Measurements from ENCODE around the gene YEATS2. TPM values are rescaled to one million over a fixed set of nuclear protein-coding genes. Genes with fewer than 3 reads are reported as not detected.

YEATS2 gene
- total RNA-seq, 3 donors from 2014 or later (not counting 1 experiment from before 2014, with no cell fraction given), result 23.1 to 25.8 (median 25.2) TPM

- Histone ChIP-seq H3K9me3 (ENCODE audit: control insufficient read depth, insufficient read depth, low read length) (no peaks in the 10 kb centered on the region), H3K27ac (ENCODE audit: low read length) (peak overlapping the region; percentile 68), H3K4me3 (ENCODE audit: low read length) (peak overlapping the region; percentile 94), H3K4me1 (ENCODE audit: control insufficient read depth, insufficient read depth, low read length) (peaks cover 9% of the 10 kb centered on the region), H3K27me3 (ENCODE audit: control insufficient read depth, insufficient read depth, low read length) (no peaks in the 10 kb centered on the region), H3K36me3 (ENCODE audit: control insufficient read depth, insufficient read depth, low read length) (peaks cover 2% of the 10 kb centered on the region)
- Mint-ChIP-seq H3K9me3 (no peaks in the 10 kb centered on the region), H3K27me3 (ENCODE audit: low read depth in 2 of 2) (no peaks in the 10 kb centered on the region), H3K4me3 (peak overlapping the region; percentile 92), H3K36me3 (no peaks in the 10 kb centered on the region), H3K27ac (peak overlapping the region; percentile 66 to 83), H3K4me1 (peaks cover 29 to 37% of the 10 kb centered on the region in 2 donors)
- DNase-seq (peak; percentile 25 to 57), ATAC-seq (peak; percentile 27 to 43 (median 41))
- 0% methylated on average over 12 of the region's 13 CpGs for WGBS (ENCODE audit: insufficient coverage)
- no peak for TF ChIP-seq CTCF (IDR thresholded peaks at IDR 0.05)
- intact Hi-C loops (cut with micrococcal nuclease), result loop anchor here (2.0 kb wide), 1 partner anchor 62 kb away; no protein-coding TSS in a partner anchor
Measured at GRCh38 chr3:183698318-183698751, 738 bp downstream of the YEATS2 start.

GRCh38 chr3:183698756-183699155 is 1.2 kb downstream of the YEATS2 start:
- Mint-ChIP-seq H3K4me3 (peak overlapping the region; percentile 92), H3K4me1 (peaks cover 29 to 37% of the 10 kb centered on the region in 2 donors), H3K27me3 (ENCODE audit: low read depth in 2 of 2) (no peaks in the 10 kb centered on the region), H3K27ac (peak overlapping the region; percentile 66 to 83), H3K9me3 (no peaks in the 10 kb centered on the region), H3K36me3 (no peaks in the 10 kb centered on the region)
- H3K4me3 ChIP-seq (ENCODE audit: low read length), result peak overlapping the region; percentile 94
- no peaks in the 10 kb centered on the region for H3K27me3 ChIP-seq (ENCODE audit: control insufficient read depth, insufficient read depth, low read length)
- H3K27ac ChIP-seq (ENCODE audit: low read length), result peak overlapping the region; percentile 68
- DNase-seq, result peak in 1 of 2 donors; percentile 32
- intact Hi-C loops (cut with micrococcal nuclease), result loop anchor here (2.0 kb wide), 1 partner anchor 62 kb away; no protein-coding TSS in a partner anchor
- H3K9me3 ChIP-seq (ENCODE audit: control insufficient read depth, insufficient read depth, low read length), result no peaks in the 10 kb centered on the region
- 5% methylated on average over 7 of the region's 9 CpGs for WGBS (ENCODE audit: insufficient coverage)
- no peak for TF ChIP-seq CTCF (IDR thresholded peaks at IDR 0.05)
- peaks cover 9% of the 10 kb centered on the region for H3K4me1 ChIP-seq (ENCODE audit: control insufficient read depth, insufficient read depth, low read length)
- ATAC-seq, result no peak
- peaks cover 2% of the 10 kb centered on the region for H3K36me3 ChIP-seq (ENCODE audit: control insufficient read depth, insufficient read depth, low read length)

GRCh38 chr3:183699238-183699947 is 1.8 kb downstream of the YEATS2 start:
- intact Hi-C loops (cut with micrococcal nuclease), result loop anchor here (2.0 kb wide), 1 partner anchor 63 kb away; no protein-coding TSS in a partner anchor
- Mint-ChIP-seq H3K27ac (peak overlapping the region; percentile 66 to 83), H3K4me3 (peak overlapping the region; percentile 92), H3K4me1 (peaks cover 34 to 40% of the 10 kb centered on the region in 2 donors), H3K9me3 (no peaks in the 10 kb centered on the region), H3K36me3 (no peaks in the 10 kb centered on the region), H3K27me3 (ENCODE audit: low read depth in 2 of 2) (no peaks in the 10 kb centered on the region)
- Histone ChIP-seq H3K27ac (ENCODE audit: low read length) (peak overlapping the region; percentile 68), H3K4me3 (ENCODE audit: low read length) (no peak overlapping the region), H3K27me3 (ENCODE audit: control insufficient read depth, insufficient read depth, low read length) (no peaks in the 10 kb centered on the region), H3K9me3 (ENCODE audit: control insufficient read depth, insufficient read depth, low read length) (no peaks in the 10 kb centered on the region), H3K4me1 (ENCODE audit: control insufficient read depth, insufficient read depth, low read length) (peaks cover 9% of the 10 kb centered on the region), H3K36me3 (ENCODE audit: control insufficient read depth, insufficient read depth, low read length) (peaks cover 2% of the 10 kb centered on the region)
- DNase-seq (no peak), ATAC-seq (no peak)
- TF ChIP-seq CTCF (IDR thresholded peaks at IDR 0.05), result no peak
- WGBS (ENCODE audit: insufficient coverage), result 63% methylated on average over 12 of the region's 13 CpGs
